RKO (cell line): ENCODE results near the gene DCUN1D2.
"Not testable (repeated sequence)": the region's sequence is repeated elsewhere in the genome, so short reads cannot be mapped to it uniquely, and the experiment has no call there.

Experiments
- DNase-seq: peaks from one replicate; pipeline ENCODE4 v3.0.0-alpha.2; 2016; ENCODE audit warnings: low spot score

The DCUN1D2 gene

DNA sequence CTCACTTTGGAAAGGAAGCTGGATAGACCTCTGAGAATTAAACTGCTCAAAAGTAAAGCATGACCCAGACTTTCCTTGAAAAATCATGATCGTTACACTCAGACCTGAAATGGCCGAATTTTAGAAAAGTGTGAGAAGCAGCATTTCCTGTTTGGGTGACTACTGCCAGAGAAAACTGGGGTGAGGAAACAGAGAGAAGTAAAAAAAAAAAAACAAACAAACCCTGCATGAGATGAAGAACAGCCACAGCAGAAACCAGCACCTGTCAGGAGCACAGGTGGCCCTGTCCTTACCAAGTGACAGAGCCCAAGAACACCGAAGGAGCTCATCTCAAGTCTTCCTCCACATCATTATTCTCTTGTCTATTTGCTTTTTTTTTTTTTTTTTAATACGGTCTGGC, 25.2 kb downstream of the DCUN1D2 start:
- DNase-seq, result no peak

DNA sequence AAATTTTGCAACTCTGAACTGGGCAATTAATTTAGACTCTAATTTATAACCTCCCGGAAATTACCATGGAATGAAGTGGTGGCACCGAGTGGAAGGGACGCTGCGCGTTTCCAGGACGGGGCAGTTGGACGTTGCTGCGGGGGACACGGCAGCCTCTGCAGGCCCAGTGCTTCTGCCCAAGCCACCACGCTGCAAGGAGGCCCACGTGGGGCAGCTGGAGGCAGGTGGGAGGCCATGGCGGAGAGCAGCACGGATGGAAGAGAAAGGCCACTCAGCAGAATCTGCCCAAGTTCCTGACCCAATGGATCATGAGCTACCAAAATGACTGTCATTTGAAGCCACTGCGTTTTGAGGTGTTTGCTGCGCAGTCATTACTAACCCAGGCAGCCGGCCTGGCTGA, 26.0 kb downstream of the DCUN1D2 start:
- DNase-seq, result no peak

DNA sequence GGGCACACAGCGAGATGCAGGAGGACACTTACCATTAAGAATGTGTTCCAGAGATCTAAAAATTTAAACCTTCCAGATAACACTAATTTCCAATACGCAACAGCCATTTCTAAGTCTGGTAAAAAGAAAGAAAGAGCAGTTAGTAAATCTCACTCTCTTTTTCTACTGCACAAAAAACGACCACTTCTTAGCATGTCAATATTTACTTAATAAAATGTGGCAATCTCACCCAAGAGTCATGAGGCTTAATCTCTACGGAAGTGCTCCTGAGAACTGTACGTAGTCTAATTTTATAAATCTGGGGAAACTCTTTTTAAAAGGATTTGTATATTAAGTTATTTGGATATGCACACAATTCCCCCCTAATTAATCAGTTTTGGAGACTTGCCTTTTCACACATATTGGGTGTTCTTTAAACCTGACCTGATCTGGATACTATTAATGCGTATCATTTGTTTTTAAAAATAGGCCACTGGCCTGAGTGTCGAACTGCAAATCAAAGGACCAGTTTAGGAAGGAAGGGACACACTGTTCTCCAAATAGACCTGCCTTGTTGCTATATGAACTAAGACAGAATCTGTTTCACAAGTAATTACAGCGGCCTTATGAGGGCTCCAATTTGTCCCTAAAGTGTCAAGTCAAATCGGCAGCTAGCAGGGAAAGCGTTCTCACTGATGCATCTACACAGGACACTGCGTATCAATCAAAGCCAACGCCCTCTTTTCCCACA, 29.3 kb downstream of the DCUN1D2 start:
- DNase-seq, result no peak

- no peak for DNase-seq
Observed at GRCh38 chr13:113460599-113460998, 29.9 kb downstream of the DCUN1D2 start.

- DNase-seq, result no peak
Observed at GRCh38 chr13:113460064-113460555, 30.4 kb downstream of the DCUN1D2 start.

- DNase-seq, result no peak
Observed at GRCh38 chr13:113458253-113459065, 32.1 kb downstream of the DCUN1D2 start.

DNA sequence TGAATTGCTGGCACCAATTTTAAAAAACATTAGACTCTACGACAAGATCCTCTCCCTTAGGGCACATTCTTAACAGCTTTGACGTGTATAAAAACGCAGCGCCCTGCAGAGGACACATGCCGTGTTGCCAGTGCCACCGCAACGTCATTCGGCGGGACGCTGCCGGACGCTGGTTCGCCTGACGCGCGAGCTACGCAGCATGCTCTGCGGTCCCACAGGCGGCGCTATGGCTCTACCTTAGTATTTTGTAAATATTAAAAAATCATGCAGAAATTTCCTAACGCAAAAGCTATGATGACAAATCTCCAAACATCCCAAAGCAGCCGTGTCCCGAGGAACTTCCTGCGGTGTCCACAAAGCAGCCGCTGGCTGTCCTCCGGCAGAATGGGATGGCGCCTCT, 33.0 kb downstream of the DCUN1D2 start:
- DNase-seq, result no peak

GRCh38 chr13:113456116-113456702, 34.3 kb downstream of the DCUN1D2 start:
- no peak for DNase-seq

DNA sequence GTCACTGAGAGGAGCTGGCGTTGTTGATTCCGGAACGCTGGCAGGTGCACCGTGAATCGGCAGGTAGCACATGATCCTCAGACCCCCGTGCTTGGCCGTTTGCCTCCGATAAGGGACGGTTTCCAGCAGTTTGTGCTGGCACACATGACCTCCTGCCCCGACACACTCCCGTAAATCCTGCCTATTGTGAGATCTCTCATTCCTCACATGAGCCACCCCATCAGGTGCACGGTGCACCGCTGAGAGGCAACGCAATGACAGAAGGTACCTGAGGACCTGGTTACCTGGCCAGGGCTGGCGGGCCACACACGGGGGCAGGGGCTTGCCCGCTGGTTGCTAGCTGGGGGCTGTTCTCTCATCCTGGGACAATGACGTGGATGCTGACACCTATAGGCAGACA, 35.1 kb downstream of the DCUN1D2 start:
- no peak for DNase-seq

GRCh38 chr13:113454936-113455335, 35.6 kb downstream of the DCUN1D2 start:
- DNase-seq, result no peak

DNA sequence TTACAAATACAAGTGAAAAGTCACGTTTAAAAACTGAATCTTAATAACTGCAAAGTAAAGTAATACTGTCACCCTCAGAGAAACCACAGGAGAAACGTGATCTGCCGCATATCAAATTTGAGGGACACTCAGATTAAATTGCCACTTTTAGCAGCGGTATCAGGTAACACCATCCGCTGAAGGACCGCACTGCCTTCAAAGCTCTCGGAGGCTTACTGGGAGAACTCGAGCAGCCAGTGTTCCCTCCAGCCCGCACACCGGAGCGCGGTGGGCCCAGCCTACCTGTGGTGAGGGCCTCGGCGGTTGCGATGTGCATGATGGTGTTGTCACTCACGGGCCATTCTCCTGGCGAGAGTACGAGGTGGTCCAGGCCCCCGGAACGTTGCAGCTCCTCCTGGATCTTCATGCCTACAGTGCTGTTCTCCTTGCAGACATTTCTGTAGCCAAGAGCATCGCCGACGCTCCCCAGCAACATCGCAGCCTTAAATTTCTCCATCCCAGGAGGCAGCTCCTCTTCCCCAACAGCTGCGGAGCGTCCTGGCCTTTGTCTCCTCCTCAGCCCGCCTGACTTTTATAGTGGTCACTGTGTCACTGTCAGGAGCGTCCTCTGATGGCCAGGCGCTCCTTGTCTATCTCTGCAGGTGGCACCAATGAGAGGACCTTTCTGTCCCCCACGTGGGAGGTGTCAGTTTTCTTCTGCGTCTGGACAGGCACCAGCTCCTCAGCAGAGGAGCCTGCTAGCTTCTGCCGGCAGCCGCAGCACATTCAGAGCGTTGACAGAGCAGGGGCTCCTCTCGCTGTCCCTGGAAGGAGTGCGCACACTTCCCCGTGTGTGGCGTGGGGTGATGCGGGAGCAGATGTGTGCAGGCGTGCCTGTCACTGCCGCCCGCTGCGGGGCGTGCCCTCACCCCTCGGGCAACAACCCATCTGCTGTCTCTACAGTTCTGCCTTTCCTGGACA, 37.3 kb downstream of the DCUN1D2 start, which contains the start of gene ADPRHL1:
TSS of gene ADPRHL1 (minus strand) at position 547 of the 960 bp plus-strand sequence. CDS start at position 496, 51 bp downstream.
- no peak for DNase-seq

DNA sequence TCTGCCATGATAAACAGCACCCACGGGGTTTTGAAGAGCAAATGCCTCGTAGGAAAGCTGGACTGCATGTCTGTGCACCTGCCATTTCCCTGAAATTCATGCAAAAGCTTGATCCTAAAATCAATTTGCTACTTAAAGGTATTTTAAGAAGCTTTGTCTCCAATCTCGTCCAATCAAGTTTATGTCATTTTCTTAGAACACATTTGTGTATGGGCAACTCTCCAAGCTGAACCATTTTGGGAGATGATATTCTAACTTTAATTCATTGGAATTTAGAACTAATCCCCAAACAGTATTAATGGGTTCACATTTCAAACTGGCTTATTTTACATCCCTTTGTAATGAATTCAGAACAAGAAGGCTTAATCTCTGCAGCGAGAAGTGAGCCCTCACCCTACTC, 38.0 kb downstream of the DCUN1D2 start:
- DNase-seq, result no peak

GRCh38 chr13:113451951-113452421, 38.5 kb downstream of the DCUN1D2 start:
- no peak for DNase-seq

DNA sequence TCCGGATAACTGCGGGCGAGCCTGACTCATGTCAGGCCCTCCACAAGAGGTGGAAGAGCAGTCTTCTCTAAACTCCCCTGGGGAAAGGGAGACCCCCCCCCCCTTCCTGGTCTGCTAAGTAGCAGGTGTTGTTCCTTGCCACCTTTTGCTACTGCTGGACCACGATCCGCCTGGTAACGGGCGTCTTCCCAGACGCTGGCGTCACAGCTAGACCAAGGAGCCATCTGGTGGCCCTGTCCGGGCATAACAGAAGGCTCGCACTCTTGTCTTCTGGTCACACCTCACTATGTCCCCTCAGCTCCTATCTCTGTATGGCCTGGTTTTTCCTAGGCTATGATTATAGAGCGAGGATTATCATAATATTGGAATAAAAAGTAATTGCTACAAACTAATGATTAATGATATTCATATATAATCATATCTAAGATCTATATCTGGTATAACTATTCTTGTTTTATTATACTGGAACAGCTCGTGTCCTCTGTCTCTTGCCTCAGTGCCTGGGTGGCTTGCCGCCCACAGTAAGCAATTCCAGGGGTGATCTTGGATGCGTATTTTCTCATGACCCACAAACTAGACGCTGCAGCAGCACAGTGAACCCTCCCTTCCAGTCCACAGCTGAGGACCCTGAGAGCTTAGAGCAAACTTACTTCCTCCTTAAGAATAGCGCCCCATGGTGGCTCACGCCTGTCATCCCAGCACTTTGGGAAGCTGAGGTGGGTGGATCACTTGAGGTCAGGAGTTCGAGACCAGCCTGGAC, 39.5 kb downstream of the DCUN1D2 start:
- DNase-seq, result peak; percentile 62

- not testable (repeated sequence) for DNase-seq
Observed at GRCh38 chr13:113450348-113450744, 40.2 kb downstream of the DCUN1D2 start.

DNA sequence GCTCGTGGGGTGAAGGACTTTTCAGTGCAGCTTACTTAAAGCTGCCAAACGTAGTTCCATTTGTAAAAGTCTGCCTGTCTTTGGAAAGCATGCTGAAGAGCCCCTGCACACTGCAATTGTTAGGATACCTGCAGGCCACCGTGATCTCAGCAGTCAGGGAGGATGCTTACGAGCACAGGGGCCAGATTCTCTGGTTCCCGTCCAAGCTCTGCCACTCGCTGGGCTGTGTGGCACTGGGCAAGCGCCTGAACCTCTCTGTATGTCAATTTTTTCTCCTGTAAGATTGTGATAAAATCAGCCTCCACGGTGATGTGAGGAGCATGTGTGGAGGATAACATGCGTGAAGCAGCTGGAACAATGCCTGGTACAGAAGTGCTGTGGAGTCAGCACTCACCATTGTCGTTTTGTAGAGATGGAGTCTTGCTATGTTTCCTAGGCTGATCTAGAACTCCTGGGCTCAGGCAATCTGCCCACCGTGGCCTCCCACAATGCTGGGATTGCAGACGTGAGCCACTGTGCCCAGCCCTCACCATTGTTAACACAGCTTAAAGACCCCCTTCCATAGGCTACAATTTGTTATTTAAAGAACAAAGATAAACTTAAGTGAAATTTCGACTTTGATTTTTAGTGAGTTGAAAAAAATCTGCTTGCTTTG, 40.7 kb downstream of the DCUN1D2 start:
- peak; percentile 17 for DNase-seq

GRCh38 chr13:113448885-113449692, 41.4 kb downstream of the DCUN1D2 start:
- DNase-seq, result peak; percentile 97

DNA sequence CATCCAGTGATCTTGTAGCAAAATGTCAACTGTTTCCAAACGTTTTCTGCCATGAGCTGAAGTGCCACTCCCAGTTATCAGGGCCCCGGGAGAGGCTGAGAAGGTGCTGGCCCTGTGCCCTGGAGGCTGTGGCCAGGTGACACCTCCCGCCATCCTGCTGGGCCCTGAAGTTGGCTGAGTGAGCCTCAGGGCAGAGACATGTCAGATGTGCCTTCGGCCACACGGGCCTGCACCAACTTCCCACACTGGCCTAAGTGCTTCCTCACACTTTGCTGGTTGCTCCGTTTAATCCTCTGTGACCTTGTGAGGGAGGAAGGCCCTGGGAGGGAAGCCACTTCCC, 42.0 kb downstream of the DCUN1D2 start:
- no peak for DNase-seq

GRCh38 chr13:113447596-113447995, 42.9 kb downstream of the DCUN1D2 start:
- DNase-seq, result no peak
